ENCODE results near the gene LYPD4.
A peak's percentile ranks its signal among the peaks of the same experiment; 100 is the strongest.

The LYPD4 gene

GRCh38 chr19:41872775-41873647, 28.5 kb upstream of the LYPD4 start:
- peak; percentile 40 for DNase-seq (ENCODE audit: low spot score)

GRCh38 chr19:41872384-41872774, 27.9 kb upstream of the LYPD4 start:
- DNase-seq (ENCODE audit: low spot score), result no peak

- DNase-seq (ENCODE audit: low spot score), result no peak
Measured at GRCh38 chr19:41871573-41872383, 27.3 kb upstream of the LYPD4 start.

- no peak for DNase-seq (ENCODE audit: low spot score)
Measured at GRCh38 chr19:41870401-41870873, 26.0 kb upstream of the LYPD4 start.

GRCh38 chr19:41869374-41869955, 25.0 kb upstream of the LYPD4 start:
- no peak for DNase-seq (ENCODE audit: low spot score)

- DNase-seq (ENCODE audit: low spot score), result no peak
Measured at GRCh38 chr19:41868989-41869300, 24.5 kb upstream of the LYPD4 start.

GRCh38 chr19:41868120-41868988, 23.9 kb upstream of the LYPD4 start:
- no peak for DNase-seq (ENCODE audit: low spot score)

GRCh38 chr19:41866284-41866683, 21.8 kb upstream of the LYPD4 start:
- DNase-seq (ENCODE audit: low spot score), result no peak

GRCh38 chr19:41864374-41864773, 19.9 kb upstream of the LYPD4 start:
- DNase-seq (ENCODE audit: low spot score), result no peak

GRCh38 chr19:41863209-41863931, 18.9 kb upstream of the LYPD4 start:
- DNase-seq (ENCODE audit: low spot score), result no peak

- DNase-seq (ENCODE audit: low spot score), result no peak
Measured at GRCh38 chr19:41862445-41862986, 18.0 kb upstream of the LYPD4 start.

- no peak for DNase-seq (ENCODE audit: low spot score)
Measured at GRCh38 chr19:41861846-41862245, 17.4 kb upstream of the LYPD4 start.

- no peak for DNase-seq (ENCODE audit: low spot score)
Measured at GRCh38 chr19:41861116-41861768, 16.8 kb upstream of the LYPD4 start.

- peak; percentile 20 for DNase-seq (ENCODE audit: low spot score)
Measured at GRCh38 chr19:41860419-41861115, 16.1 kb upstream of the LYPD4 start.

- peak; percentile 99 for DNase-seq (ENCODE audit: low spot score)
Measured at GRCh38 chr19:41859618-41860418, 15.3 kb upstream of the LYPD4 start, which contains the start of gene RPS19. TSS of gene RPS19 (plus strand) at chr19:41860255. CDS start at chr19:41860775, 520 bp downstream.

- no peak for DNase-seq (ENCODE audit: low spot score)
Measured at GRCh38 chr19:41859213-41859617, 14.7 kb upstream of the LYPD4 start.

- DNase-seq (ENCODE audit: low spot score), result no peak
Measured at GRCh38 chr19:41853768-41854167, 9.3 kb upstream of the LYPD4 start.

GRCh38 chr19:41853344-41853743, 8.9 kb upstream of the LYPD4 start:
- DNase-seq (ENCODE audit: low spot score), result no peak

GRCh38 chr19:41851456-41851855, 7.0 kb upstream of the LYPD4 start:
- DNase-seq (ENCODE audit: low spot score), result no peak

All from hematopoietic multipotent progenitor cell treated with erythropoietin and hydrocortisone succinate and interleukin-3 and kit ligand, for 15 days (in vitro differentiated cells).